ENCODE results near the gene LAYN.
A peak's percentile ranks its signal among the peaks of the same experiment; 100 is the strongest.

LAYN gene

GRCh38 chr11:111531687-111532364 is 8.7 kb upstream of the LAYN start:
- DNase-seq (ENCODE audit: low spot score), result peak; percentile 24

- no peak for DNase-seq (ENCODE audit: low spot score)
Observed at GRCh38 chr11:111532365-111532709, 8.2 kb upstream of the LAYN start.

GRCh38 chr11:111535281-111535680 is 5.2 kb upstream of the LAYN start:
- DNase-seq (ENCODE audit: low spot score), result no peak

GRCh38 chr11:111537336-111537860 is 3.1 kb upstream of the LAYN start:
- DNase-seq (ENCODE audit: low spot score), result no peak

- DNase-seq (ENCODE audit: low spot score), result no peak
Observed at GRCh38 chr11:111538407-111539114, 2.0 kb upstream of the LAYN start.

- peak; percentile 12 for DNase-seq (ENCODE audit: low spot score)
Observed at GRCh38 chr11:111539426-111540113, 950 bp upstream of the LAYN start.

- DNase-seq (ENCODE audit: low spot score), result no peak
Observed at GRCh38 chr11:111540937-111541253, 375 bp downstream of the LAYN start.

- no peak for DNase-seq (ENCODE audit: low spot score)
Observed at GRCh38 chr11:111541254-111542061, 938 bp downstream of the LAYN start.

GRCh38 chr11:111542606-111543275 is 2.2 kb downstream of the LAYN start:
- DNase-seq (ENCODE audit: low spot score), result no peak

- no peak for DNase-seq (ENCODE audit: low spot score)
Observed at GRCh38 chr11:111548525-111548924, 8.0 kb downstream of the LAYN start.

GRCh38 chr11:111549196-111549868 is 8.8 kb downstream of the LAYN start:
- DNase-seq (ENCODE audit: low spot score), result no peak

- DNase-seq (ENCODE audit: low spot score), result no peak
Observed at GRCh38 chr11:111549869-111550203, 9.3 kb downstream of the LAYN start.

- DNase-seq (ENCODE audit: low spot score), result no peak
Observed at GRCh38 chr11:111550258-111550657, 9.7 kb downstream of the LAYN start.

GRCh38 chr11:111554532-111554931 is 14.0 kb downstream of the LAYN start:
- no peak for DNase-seq (ENCODE audit: low spot score)

- DNase-seq (ENCODE audit: low spot score), result no peak
Observed at GRCh38 chr11:111555255-111555654, 14.7 kb downstream of the LAYN start.

GRCh38 chr11:111557425-111558111 is 17.0 kb downstream of the LAYN start:
- no peak for DNase-seq (ENCODE audit: low spot score)

- DNase-seq (ENCODE audit: low spot score), result no peak
Observed at GRCh38 chr11:111559800-111560464, 19.4 kb downstream of the LAYN start.

GRCh38 chr11:111560800-111561199 is 20.3 kb downstream of the LAYN start:
- no peak for DNase-seq (ENCODE audit: low spot score)

GRCh38 chr11:111561306-111561705 is 20.8 kb downstream of the LAYN start:
- DNase-seq (ENCODE audit: low spot score), result no peak

- DNase-seq (ENCODE audit: low spot score), result no peak
Observed at GRCh38 chr11:111561791-111562325, 21.3 kb downstream of the LAYN start.
